H1 (cell line): ENCODE measurements around the gene SLC2A4RG. TPM values are rescaled to one million over a fixed set of nuclear protein-coding genes. Genes with fewer than 3 reads are reported as not detected.

Experiments used
- CTCF ChIA-PET: fragments of 300-600 bp; sonication (Branson Sonifier 250); formaldehyde crosslinking; loops from one replicate; lab custom pipeline; 2021; ENCODE audit not compliant: partially characterized antibody; lab: Charles Lee
- POLR2A ChIA-PET: fragments of 300-600 bp; sonication (Branson Sonifier 250); formaldehyde crosslinking; loops from one replicate; lab custom pipeline; 2021; ENCODE audit warnings: inconsistent platforms; ENCODE audit not compliant: partially characterized antibody; lab: Charles Lee
- DNase-seq, 2 experiments: peaks; one replicate each; pipeline versions ENCODE4 v3.0.0 to v3.0.0-alpha.2; 2010 to 2022; ENCODE audit warnings: low spot score in 2 of 2, low read depth in 1 of 2, mixed read lengths in 1 of 2
- FAIRE-seq: peaks from 2 replicates; lab custom pipeline; 2011; peaks lifted over from hg19 to GRCh38; lab: Jason Lieb, UNC
- H2AFZ ChIP-seq: 2 replicates; pipeline ENCODE4 v1.8.1; 2012; ENCODE audit warnings: low read length, inconsistent platforms
- H2AK5ac ChIP-seq: 2 replicates; pipeline ENCODE4 v1.6.1; 2013; ENCODE audit warnings: low read depth, low read length
- H2BK120ac ChIP-seq: replicated peaks from 2 replicates; pipeline ENCODE3; 2013; ENCODE audit warnings: low read depth, low read length, inconsistent platforms
- H2BK12ac ChIP-seq: 2 replicates; pipeline ENCODE4 v1.6.1; 2013; ENCODE audit warnings: low read depth, low read length
- H2BK15ac ChIP-seq: 2 replicates; pipeline ENCODE4 v1.6.1; 2013; ENCODE audit warnings: low read length
- H2BK20ac ChIP-seq: 2 replicates; pipeline ENCODE4 v1.6.1; 2013; ENCODE audit warnings: low read length
- H2BK5ac ChIP-seq: 2 replicates; pipeline ENCODE4 v1.6.1; 2013; ENCODE audit warnings: low read depth, low read length
- H3K14ac ChIP-seq: 2 replicates; pipeline ENCODE4 v1.6.1; 2013; ENCODE audit warnings: inconsistent platforms; ENCODE audit not compliant: insufficient read length
- H3K18ac ChIP-seq: 2 replicates; pipeline ENCODE4 v1.6.1; 2013; ENCODE audit warnings: low read length; ENCODE audit errors: extremely low read depth
- H3K23ac ChIP-seq: 2 replicates; pipeline ENCODE4 v1.6.1; 2013; ENCODE audit warnings: inconsistent platforms; ENCODE audit not compliant: insufficient read length
- H3K23me2 ChIP-seq: 2 replicates; pipeline ENCODE4 v1.6.1; 2013; ENCODE audit warnings: low read depth, low read length
- H3K27ac ChIP-seq: 2 replicates; pipeline ENCODE4 v1.6.1; 2011; ENCODE audit warnings: low read depth, low read length, inconsistent platforms
- H3K27me3 ChIP-seq, 4 experiments: replicated peaks in 1 of 4; 1 replicate in 1 of 4; 2 replicates in 3 of 4; pipeline versions ENCODE4 v1.6.1 to v1.8.1; 2011 to 2013; ENCODE audit warnings: low read length in 3 of 4, mild to moderate bottlenecking in 3 of 4, inconsistent platforms in 2 of 4, mixed read lengths in 2 of 4, moderate library complexity in 1 of 4; ENCODE audit not compliant: control insufficient read depth in 3 of 4, insufficient read depth in 3 of 4; ENCODE audit errors: extremely low read depth in 1 of 4
- H3K36me3 ChIP-seq, 4 experiments: 2 replicates each; pipeline versions ENCODE4 v1.6.1 to v1.8.1; 2011 to 2013; ENCODE audit warnings: mild to moderate bottlenecking in 4 of 4, low read length in 3 of 4, moderate library complexity in 2 of 4, control low read depth in 1 of 4, inconsistent platforms in 1 of 4; ENCODE audit not compliant: insufficient read depth in 4 of 4, control insufficient read depth in 2 of 4
- H3K4ac ChIP-seq: replicated peaks from 2 replicates; pipeline ENCODE3; 2013; ENCODE audit warnings: low read length, low read depth, mixed read lengths, inconsistent platforms; ENCODE audit not compliant: insufficient read length
- H3K4me1 ChIP-seq, 4 experiments: replicated peaks in 1 of 4; 1 replicate in 1 of 4; 2 replicates in 3 of 4; pipeline versions ENCODE4 v1.6.1 to v1.8.1; 2011 to 2013; ENCODE audit warnings: low read length in 3 of 4, inconsistent platforms in 2 of 4, mixed read lengths in 1 of 4; ENCODE audit not compliant: insufficient read depth in 4 of 4, control insufficient read depth in 3 of 4
- H3K4me2 ChIP-seq, 2 experiments: 2 replicates each; pipeline versions ENCODE4 v1.6.1 to v1.8.1; 2011 to 2013; ENCODE audit warnings: low read depth in 2 of 2, low read length in 2 of 2, control low read depth in 1 of 2, inconsistent platforms in 1 of 2, mild to moderate bottlenecking in 1 of 2; ENCODE audit not compliant: insufficient read depth in 1 of 2
- H3K4me3 ChIP-seq, 4 experiments: fragments of 200-600, 300-600 bp in 1 of 4; sonication (generic), shearing (Covaris generic), sonication (Bioruptor Twin) in 1 of 4; 2 replicates each; pipeline versions ENCODE4 v1.5.1 to v1.8.1; 2011 to 2016; ENCODE audit warnings: low read length in 4 of 4, low read depth in 3 of 4, control low read depth in 2 of 4, inconsistent platforms in 2 of 4, mild to moderate bottlenecking in 2 of 4, mixed read lengths in 1 of 4, moderate library complexity in 1 of 4; ENCODE audit not compliant: insufficient read depth in 2 of 4; ENCODE audit errors: extremely low read depth in 1 of 4
- H3K56ac ChIP-seq: replicated peaks from 2 replicates; pipeline ENCODE3; 2013; ENCODE audit warnings: low read depth, mild to moderate bottlenecking, mixed read lengths, low read length, inconsistent platforms; ENCODE audit not compliant: insufficient read length
- H3K79me1 ChIP-seq: 2 replicates; pipeline ENCODE4 v1.6.1; 2013; ENCODE audit warnings: low read depth, low read length, control low read depth
- H3K79me2 ChIP-seq, 2 experiments: 2 replicates each; pipeline versions ENCODE4 v1.6.1 to v1.8.1; 2012 to 2013; ENCODE audit warnings: low read length in 2 of 2, mild to moderate bottlenecking in 2 of 2, inconsistent platforms in 1 of 2; ENCODE audit not compliant: insufficient read depth in 2 of 2, control insufficient read depth in 1 of 2
- H3K9ac ChIP-seq, 4 experiments: replicated peaks in 1 of 4; 1 replicate in 1 of 4; 2 replicates in 3 of 4; pipeline versions ENCODE4 v1.6.1 to v1.8.1; 2011 to 2013; ENCODE audit warnings: low read depth in 3 of 4, low read length in 3 of 4, control low read depth in 2 of 4, mild to moderate bottlenecking in 2 of 4, moderate library complexity in 2 of 4, inconsistent platforms in 1 of 4; ENCODE audit errors: extremely low read depth in 1 of 4
- H3K9me3 ChIP-seq, 2 experiments: 2 replicates each; pipeline versions ENCODE4 v1.6.1 to v1.8.1; 2012 to 2013; ENCODE audit warnings: mild to moderate bottlenecking in 2 of 2, moderate library complexity in 2 of 2, control low read depth in 1 of 2, inconsistent platforms in 1 of 2, low read depth in 1 of 2, low read length in 1 of 2, mixed read lengths in 1 of 2; ENCODE audit not compliant: insufficient read depth in 2 of 2
- H4K20me1 ChIP-seq, 2 experiments: replicated peaks in 1 of 2; 2 replicates each; pipeline versions ENCODE3 to v1.8.1; 2011 to 2013; ENCODE audit warnings: inconsistent platforms in 2 of 2, low read length in 2 of 2, mild to moderate bottlenecking in 1 of 2; ENCODE audit not compliant: insufficient read depth in 2 of 2, control insufficient read depth in 1 of 2
- H4K5ac ChIP-seq: 2 replicates; pipeline ENCODE4 v1.6.1; 2013; ENCODE audit warnings: low read length, low read depth, mixed read lengths, inconsistent platforms; ENCODE audit not compliant: insufficient read length
- H4K8ac ChIP-seq: 2 replicates; pipeline ENCODE4 v1.8.0; 2013; ENCODE audit warnings: mild to moderate bottlenecking, moderate library complexity, low read length, inconsistent platforms; ENCODE audit not compliant: insufficient read depth; ENCODE audit errors: extremely low read depth
- H4K91ac ChIP-seq: replicated peaks from 2 replicates; pipeline ENCODE3; 2013; ENCODE audit warnings: low read length, mixed read lengths, inconsistent platforms; ENCODE audit not compliant: insufficient read length
- BACH1 ChIP-seq: IDR thresholded peaks from 2 replicates; pipeline ENCODE4 v1.6.1; 2012; ENCODE audit warnings: low read length, improper control_type of control experiment
- BCL11A ChIP-seq, 2 experiments: IDR thresholded peaks; one replicate each; pipeline ENCODE4 v1.6.1; 2011; ENCODE audit warnings: low read depth in 2 of 2, low read length in 2 of 2, mild to moderate bottlenecking in 2 of 2
- CBX8 ChIP-seq: fragments of 300-800, 300-1000 bp; sonication (generic); IDR thresholded peaks from 2 replicates; pipeline ENCODE4 v1.7.1; 2016; ENCODE audit warnings: low read depth, low read length, borderline replicate concordance
- CHD2 ChIP-seq: IDR thresholded peaks from 2 replicates; pipeline ENCODE4 v1.6.1; 2012; ENCODE audit warnings: low read length, improper control_type of control experiment
- CREB1 ChIP-seq: IDR thresholded peaks from 2 replicates; pipeline ENCODE4 v1.6.1; 2012; ENCODE audit warnings: inconsistent platforms
- CTBP2 ChIP-seq: IDR thresholded peaks from 2 replicates; pipeline ENCODE4 v1.7.0; 2011; ENCODE audit warnings: borderline replicate concordance, mild to moderate bottlenecking, moderate library complexity, mixed read lengths, low read length; ENCODE audit not compliant: insufficient read depth, insufficient read length
- KDM1A ChIP-seq: fragments of 200-600, 300-600 bp; sonication (generic); IDR thresholded peaks from 2 replicates; pipeline ENCODE4 v1.7.1; 2016; ENCODE audit warnings: mild to moderate bottlenecking, low read length, borderline replicate concordance
- POLR2A ChIP-seq, 2 experiments: IDR thresholded peaks; 1 replicate in 1 of 2; 2 replicates in 1 of 2; pipeline ENCODE4 v1.6.1; 2011; ENCODE audit warnings: low read depth in 2 of 2, low read length in 2 of 2, mild to moderate bottlenecking in 2 of 2; ENCODE audit errors: control extremely low read depth in 1 of 2
- RXRA ChIP-seq: IDR thresholded peaks from 2 replicates; pipeline ENCODE4 v1.6.1; 2011; ENCODE audit warnings: low read depth, mild to moderate bottlenecking, low read length, moderate library complexity; ENCODE audit not compliant: insufficient read depth
- TAF1 ChIP-seq: IDR thresholded peaks from 2 replicates; pipeline ENCODE4 v1.6.1; 2011; ENCODE audit warnings: mild to moderate bottlenecking, low read depth, low read length
- TAF7 ChIP-seq: optimal IDR thresholded peaks from 2 replicates; pipeline ENCODE3; 2011; ENCODE audit warnings: low read depth, mild to moderate bottlenecking, inconsistent platforms, low read length, moderate library complexity, borderline replicate concordance
- TBP ChIP-seq: IDR thresholded peaks from 2 replicates; pipeline ENCODE4 v1.6.1; 2011; ENCODE audit warnings: low read depth, low read length, improper control_type of control experiment
- TCF12 ChIP-seq: IDR thresholded peaks from 2 replicates; pipeline ENCODE4 v1.6.1; 2011; ENCODE audit warnings: low read depth, mild to moderate bottlenecking, low read length
- YY1 ChIP-seq: IDR thresholded peaks from 2 replicates; pipeline ENCODE4 v1.6.1; 2011; ENCODE audit warnings: low read depth, mild to moderate bottlenecking, low read length
- WGBS, 2 experiments: shearing (Covaris generic) in 1 of 2; methylation state at CpG; one replicate each; pipeline versions ENCODE4 v1.1.6 to v1.1.7; 2013 to 2015; ENCODE audit warnings: low lambda C conversion rate in 2 of 2, mixed read lengths in 2 of 2, inconsistent platforms in 1 of 2, low coverage in 1 of 2, missing lambda C conversion rate in 1 of 2; ENCODE audit not compliant: insufficient replicate concordance in 2 of 2, insufficient coverage in 1 of 2, insufficient read length in 1 of 2; ENCODE audit errors: extremely low coverage in 1 of 2, missing lambda C conversion rate in 1 of 2; 5-methylcytosine and 5-hydroxymethylcytosine counted together
- polyA plus RNA-seq, 7 experiments: library from polyadenylated mRNA; depleted of rRNA in 3 of 7; stranded (reverse) in 5 of 7; unstranded in 2 of 7; fragments of >200 nt in 5 of 7; fragments of 200-250 nt in 2 of 7; gene quantifications; 1 replicate in 5 of 7; 2 replicates in 1 of 7; 4 replicates in 1 of 7; pipeline versions ENCODE4 v1.2.1 to v1.2.3, GENCODE V29; 2011 to 2013; ENCODE audit warnings: missing spikeins in 2 of 7, mixed read lengths in 2 of 7
- total RNA-seq: library from RNA; stranded (reverse); fragmentation: NEBNext Ultra II Directional; extraction: Animal tissue kit (Norgen Biotek cat#: 25700); gene quantifications from 2 replicates; pipeline ENCODE4 v1.2.1, GENCODE V29; 2021

SLC2A4RG gene
- total and polyA plus RNA-seq, 2 of the 8 experiments (the other 6 are each of a cell fraction or from before 2014, with no cell fraction given): 15.9 to 29.1 TPM

DNA sequence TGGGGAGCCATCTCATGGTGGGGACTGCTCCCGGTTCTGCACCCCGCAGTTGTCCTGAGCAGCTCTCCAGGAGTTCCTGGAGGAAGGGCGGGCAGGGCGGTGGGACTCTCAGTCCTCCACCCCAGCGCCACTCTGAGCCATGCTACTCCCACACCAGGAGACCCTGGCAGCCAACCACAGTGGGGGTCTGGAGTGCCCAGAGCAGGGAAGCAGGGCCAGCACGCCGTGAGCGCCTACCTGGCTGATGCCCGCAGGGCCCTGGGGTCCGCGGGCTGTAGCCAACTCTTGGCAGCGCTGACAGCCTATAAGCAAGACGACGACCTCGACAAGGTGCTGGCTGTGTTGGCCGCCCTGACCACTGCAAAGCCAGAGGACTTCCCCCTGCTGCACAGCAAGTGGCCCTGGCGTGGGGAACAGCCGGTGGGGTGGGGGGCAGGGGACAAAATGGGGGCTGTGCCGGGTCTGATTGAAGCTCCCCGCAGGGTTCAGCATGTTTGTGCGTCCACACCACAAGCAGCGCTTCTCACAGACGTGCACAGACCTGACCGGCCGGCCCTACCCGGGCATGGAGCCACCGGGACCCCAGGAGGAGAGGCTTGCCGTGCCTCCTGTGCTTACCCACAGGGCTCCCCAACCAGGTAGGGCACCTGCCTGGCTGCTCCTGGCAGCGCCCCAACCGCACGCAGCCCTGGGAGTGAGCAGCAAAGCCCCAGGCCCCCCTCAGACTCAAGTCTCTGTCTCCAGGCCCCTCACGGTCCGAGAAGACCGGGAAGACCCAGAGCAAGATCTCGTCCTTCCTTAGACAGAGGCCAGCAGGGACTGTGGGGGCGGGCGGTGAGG is 44.8 kb upstream of the SLC2A4RG start:
- DNase-seq: no peak
- H4K5ac ChIP-seq: no peak overlapping the region
- H3K27me3 ChIP-seq: no peaks in the 10 kb centered on the region
- H3K4me3 ChIP-seq: no peak overlapping the region
- H2BK5ac ChIP-seq: no peak overlapping the region; the same call in 1 of the 2 replicates
- no peak overlapping the region for H2AK5ac ChIP-seq
- no peak overlapping the region for H3K56ac ChIP-seq
- no peak overlapping the region for H2AFZ ChIP-seq
- H3K27ac ChIP-seq: no peak overlapping the region
- H2BK15ac ChIP-seq: no peak overlapping the region
- peaks cover 8% of the 10 kb centered on the region; the same call in 1 of the 2 replicates for H3K23me2 ChIP-seq
- H3K9me3 ChIP-seq: no peaks in the 10 kb centered on the region; a peak in 1 of 4 replicates
- peaks cover 0 to 3% (median 0%) of the 10 kb centered on the region in 4 experiments; a peak in 1 of 8 replicates for H3K36me3 ChIP-seq
- peaks cover 0 to 12% of the 10 kb centered on the region in 2 experiments for H4K20me1 ChIP-seq
- no peak overlapping the region for H4K91ac ChIP-seq
- ChIA-PET POLR2A (interaction anchor here (0.7 to 3.5 kb wide), 6 partner anchors 11 to 165 kb away, joined by 3 to 49 read pairs (median 5); partner anchors contain the start of genes ARFRP1, LIME1 and ZGPAT), CTCF (no interaction called here)
- 91% methylated on average over 28 of the region's 37 CpGs; no CpG with 5 or more reads in 1 of the 2 experiments for WGBS, 2 experiments
- no peak overlapping the region for H3K18ac ChIP-seq
- H3K9ac ChIP-seq: no peak overlapping the region
- H3K14ac ChIP-seq: no peak overlapping the region
- no peak overlapping the region for H3K4me2 ChIP-seq
- H2BK20ac ChIP-seq: no peak overlapping the region
- no peaks in the 10 kb centered on the region for H3K79me2 ChIP-seq
- H3K4ac ChIP-seq: no peak overlapping the region
- no peak overlapping the region; the same call in 1 of the 2 replicates for H4K8ac ChIP-seq
- FAIRE-seq: no peak
- peaks cover 0 to 12% (median 7%) of the 10 kb centered on the region in 4 experiments; a peak in 4 of 7 replicates for H3K4me1 ChIP-seq
- H3K79me1 ChIP-seq: no peaks in the 10 kb centered on the region
- H2BK120ac ChIP-seq: no peak overlapping the region
- H2BK12ac ChIP-seq: no peak overlapping the region
- no peak overlapping the region for H3K23ac ChIP-seq
- TF ChIP-seq TBP: no peak
- no peak for TF ChIP-seq TAF1
- TF ChIP-seq POLR2A (IDR thresholded peaks at IDR 0.05; ENCODE audit: control extremely low read depth in 1 of 2, low read depth in 2 of 2, low read length in 2 of 2): no peak; a peak in 1 of 3 replicates
- no peak for TF ChIP-seq CREB1
- no peak for TF ChIP-seq CTBP2
- no peak for TF ChIP-seq CBX8
- no peak for TF ChIP-seq KDM1A
- TF ChIP-seq TCF12: no peak
- TF ChIP-seq BACH1: no peak
- no peak for TF ChIP-seq TAF7
- TF ChIP-seq RXRA: no peak
- no peak for TF ChIP-seq YY1
- TF ChIP-seq CHD2: no peak
- TF ChIP-seq BCL11A (IDR thresholded peaks at IDR 0.05; ENCODE audit: low read depth in 2 of 2, low read length in 2 of 2): no peak
